ENCODE measurements around the gene TPRN. TPM values are rescaled to one million over a fixed set of nuclear protein-coding genes. Genes with fewer than 3 reads are reported as not detected.

Gene TPRN
- total RNA-seq, 1 donor from 2014 or later: 18.0 TPM

DNA sequence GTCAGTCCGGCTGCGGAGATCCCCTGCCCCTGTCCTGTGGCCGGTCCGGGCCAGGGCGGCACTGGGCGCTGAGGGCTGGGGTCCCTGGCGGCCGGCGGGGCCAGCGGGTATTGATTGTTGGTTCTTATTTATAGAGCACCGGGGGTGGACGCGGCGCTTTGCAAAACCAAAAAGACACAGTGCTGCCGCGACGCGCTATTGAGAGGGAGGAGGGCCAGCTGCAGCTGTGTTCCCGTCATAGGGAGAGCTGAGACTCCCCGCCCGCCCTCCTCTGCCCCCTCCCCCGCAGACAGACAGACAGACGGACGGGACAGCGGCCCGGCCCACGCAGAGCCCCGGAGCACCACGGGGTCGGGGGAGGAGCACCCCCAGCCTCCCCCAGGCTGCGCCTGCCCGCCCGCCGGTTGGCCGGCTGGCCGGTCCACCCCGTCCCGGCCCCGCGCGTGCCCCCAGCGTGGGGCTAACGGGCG is 33.2 kb downstream of the TPRN start:
- H3K36me3 ChIP-seq: no peaks in the 10 kb centered on the region
- H3K9me3 ChIP-seq (replicated peaks): no peaks in the 10 kb centered on the region
- H3K4me1 ChIP-seq: peaks cover 45% of the 10 kb centered on the region
- TF ChIP-seq, protein P1, sequence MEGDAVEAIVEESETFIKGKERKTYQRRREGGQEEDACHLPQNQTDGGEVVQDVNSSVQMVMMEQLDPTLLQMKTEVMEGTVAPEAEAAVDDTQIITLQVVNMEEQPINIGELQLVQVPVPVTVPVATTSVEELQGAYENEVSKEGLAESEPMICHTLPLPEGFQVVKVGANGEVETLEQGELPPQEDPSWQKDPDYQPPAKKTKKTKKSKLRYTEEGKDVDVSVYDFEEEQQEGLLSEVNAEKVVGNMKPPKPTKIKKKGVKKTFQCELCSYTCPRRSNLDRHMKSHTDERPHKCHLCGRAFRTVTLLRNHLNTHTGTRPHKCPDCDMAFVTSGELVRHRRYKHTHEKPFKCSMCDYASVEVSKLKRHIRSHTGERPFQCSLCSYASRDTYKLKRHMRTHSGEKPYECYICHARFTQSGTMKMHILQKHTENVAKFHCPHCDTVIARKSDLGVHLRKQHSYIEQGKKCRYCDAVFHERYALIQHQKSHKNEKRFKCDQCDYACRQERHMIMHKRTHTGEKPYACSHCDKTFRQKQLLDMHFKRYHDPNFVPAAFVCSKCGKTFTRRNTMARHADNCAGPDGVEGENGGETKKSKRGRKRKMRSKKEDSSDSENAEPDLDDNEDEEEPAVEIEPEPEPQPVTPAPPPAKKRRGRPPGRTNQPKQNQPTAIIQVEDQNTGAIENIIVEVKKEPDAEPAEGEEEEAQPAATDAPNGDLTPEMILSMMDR (IDR thresholded peaks at IDR 0.05; ENCODE audit: borderline replicate concordance): no peak
- H3K4me3 ChIP-seq: no peak overlapping the region
- peaks cover 93% of the 10 kb centered on the region for H3K27me3 ChIP-seq (ENCODE audit: low read depth)
- intact Hi-C loops (cut with micrococcal nuclease): no loop called here
- H3K27ac ChIP-seq (replicated peaks): no peak overlapping the region
- no peak for DNase-seq

GRCh38 chr9:137166380-137167229 is 33.9 kb downstream of the TPRN start:
- H3K27ac ChIP-seq (replicated peaks): no peak overlapping the region
- intact Hi-C loops (cut with micrococcal nuclease): no loop called here

DNA sequence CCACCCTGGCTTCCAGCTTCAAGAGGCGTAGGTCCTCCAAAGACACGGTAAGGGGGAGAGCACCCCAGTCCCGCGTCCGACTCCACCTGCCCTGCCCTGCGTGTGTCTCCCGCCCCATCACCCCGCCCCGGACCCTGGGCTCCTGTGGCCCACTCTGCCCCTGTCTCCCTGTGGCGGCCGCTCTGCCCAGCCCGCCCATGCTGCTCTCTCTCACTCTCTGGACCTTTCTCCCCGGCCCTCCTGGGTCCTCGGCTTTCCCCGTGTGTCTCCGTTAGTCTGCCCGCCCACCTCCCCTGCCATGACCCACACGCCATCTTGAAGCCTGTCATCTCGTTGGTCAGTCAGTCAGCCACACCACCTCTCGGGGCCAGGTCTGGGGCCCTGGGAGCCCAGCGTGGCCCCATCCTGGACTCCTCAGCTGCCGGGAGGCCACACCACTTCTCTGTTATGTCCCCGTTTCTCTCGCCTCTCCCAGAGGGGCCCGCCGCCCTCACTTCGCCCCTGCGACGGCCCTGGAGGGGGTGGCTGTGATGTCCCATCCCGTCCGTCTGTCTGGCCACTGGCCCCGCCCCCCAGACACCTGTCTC is 35.2 kb downstream of the TPRN start:
- Histone ChIP-seq H3K27me3 (ENCODE audit: low read depth) (peaks cover 100% of the 10 kb centered on the region), H3K4me3 (no peak overlapping the region), H3K36me3 (no peaks in the 10 kb centered on the region), H3K27ac (replicated peaks) (no peak overlapping the region), H3K4me1 (peaks cover 52% of the 10 kb centered on the region), H3K9me3 (replicated peaks) (no peaks in the 10 kb centered on the region)
- TF ChIP-seq, protein P1 (IDR thresholded peaks at IDR 0.05; ENCODE audit: borderline replicate concordance): no peak
- intact Hi-C loops (cut with micrococcal nuclease): no loop called here
- DNase-seq: no peak

More at GRCh38 chr9:137166380-137167229, 33.9 kb downstream of the TPRN start:
- no peaks in the 10 kb centered on the region for H3K9me3 ChIP-seq (replicated peaks)
- H3K4me3 ChIP-seq: no peak overlapping the region
- H3K27me3 ChIP-seq (ENCODE audit: low read depth): peaks cover 100% of the 10 kb centered on the region
- no peak for DNase-seq
- TF ChIP-seq, protein P1 (IDR thresholded peaks at IDR 0.05; ENCODE audit: borderline replicate concordance): no peak
- no peaks in the 10 kb centered on the region for H3K36me3 ChIP-seq
- H3K4me1 ChIP-seq: peaks cover 52% of the 10 kb centered on the region

- no peak for DNase-seq
- TF ChIP-seq, protein P1 (IDR thresholded peaks at IDR 0.05; ENCODE audit: borderline replicate concordance): no peak
- intact Hi-C loops (cut with micrococcal nuclease): no loop called here
- H3K9me3 ChIP-seq (replicated peaks): no peaks in the 10 kb centered on the region
- no peak overlapping the region for H3K27ac ChIP-seq (replicated peaks)
- peaks cover 100% of the 10 kb centered on the region for H3K27me3 ChIP-seq (ENCODE audit: low read depth)
- peaks cover 47% of the 10 kb centered on the region for H3K4me1 ChIP-seq
- H3K36me3 ChIP-seq: no peaks in the 10 kb centered on the region
- no peak overlapping the region for H3K4me3 ChIP-seq
These were observed 35.9 kb downstream of the TPRN start for GRCh38 chr9:137164370-137165249.

DNA sequence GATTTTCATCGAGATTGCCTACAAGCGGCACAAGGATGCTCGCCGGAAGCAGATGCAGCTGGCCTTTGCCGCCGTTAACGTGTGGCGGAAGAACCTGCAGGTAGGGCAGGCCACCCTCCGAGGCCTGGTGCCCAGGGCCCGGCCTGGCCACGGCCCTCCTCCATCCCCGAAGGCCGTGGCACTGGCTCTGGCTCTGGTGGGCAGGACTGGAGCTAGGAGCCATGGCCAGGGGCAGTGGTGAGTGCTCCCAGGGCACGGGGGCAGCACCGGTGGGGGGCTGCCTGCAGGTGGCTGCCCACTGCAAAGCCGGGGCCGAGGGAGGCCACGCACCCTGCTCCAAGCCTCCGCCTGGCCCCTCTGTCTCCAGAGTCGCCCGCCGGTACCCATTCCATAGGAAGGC is 36.7 kb downstream of the TPRN start:
- H3K4me1 ChIP-seq: peaks cover 39% of the 10 kb centered on the region
- TF ChIP-seq, protein P1 (IDR thresholded peaks at IDR 0.05; ENCODE audit: borderline replicate concordance): no peak
- DNase-seq: no peak
- intact Hi-C loops (cut with micrococcal nuclease): no loop called here
- H3K9me3 ChIP-seq (replicated peaks): no peaks in the 10 kb centered on the region
- no peaks in the 10 kb centered on the region for H3K36me3 ChIP-seq
- H3K27ac ChIP-seq (replicated peaks): no peak overlapping the region
- H3K27me3 ChIP-seq (ENCODE audit: low read depth): peaks cover 100% of the 10 kb centered on the region
- no peak overlapping the region for H3K4me3 ChIP-seq
